Kidney (tissue), 14 donors: Measurements from ENCODE around the gene FAM120B. TPM values are rescaled to one million over a fixed set of nuclear protein-coding genes. Genes with fewer than 3 reads are reported as not detected.
A peak's percentile ranks its signal among the peaks of the same experiment; 100 is the strongest.

ENCODE experiments used
- DNase-seq, 5 donors: peaks; one replicate each; pipeline ENCODE4 v3.0.0-alpha.2; 2013 to 2020
- FAIRE-seq: peaks from 2 replicates; lab custom pipeline; 2012; peaks lifted over from hg19 to GRCh38; lab: Jason Lieb, UNC
- H3K27ac ChIP-seq, 2 donors: one replicate each; pipeline ENCODE4 v1.7.0; 2013; ENCODE audit warnings: low read depth in 2 of 2, low read length in 2 of 2, inconsistent platforms in 1 of 2
- H3K27me3 ChIP-seq: one replicate; pipeline ENCODE4 v1.7.1; 2013; ENCODE audit warnings: low read length, inconsistent platforms; ENCODE audit not compliant: control insufficient read depth, insufficient read depth
- H3K36me3 ChIP-seq, 3 donors: one replicate each; pipeline versions ENCODE4 v1.7.0 to v1.7.1; 2013; ENCODE audit warnings: low read length in 3 of 3, control low read depth in 1 of 3, inconsistent platforms in 1 of 3; ENCODE audit not compliant: insufficient read depth in 3 of 3, control insufficient read depth in 2 of 3
- H3K4me1 ChIP-seq, 3 donors: one replicate each; pipeline versions ENCODE4 v1.7.0 to v1.7.1; 2013; ENCODE audit warnings: low read length in 3 of 3, inconsistent platforms in 1 of 3, low read depth in 1 of 3; ENCODE audit not compliant: control insufficient read depth in 2 of 3, insufficient read depth in 2 of 3
- H3K4me3 ChIP-seq, 3 donors: one replicate each; pipeline versions ENCODE4 v1.7.0 to v1.8.1; 2013; ENCODE audit warnings: low read length in 3 of 3, control low read depth in 1 of 3, inconsistent platforms in 1 of 3
- H3K9ac ChIP-seq, 3 donors: one replicate each; pipeline versions ENCODE4 v1.7.0 to v1.7.1; 2013; ENCODE audit warnings: low read length in 3 of 3, control low read depth in 1 of 3, inconsistent platforms in 1 of 3
- H3K9me3 ChIP-seq, 3 donors: one replicate each; pipeline versions ENCODE4 v1.7.0 to v1.7.1; 2013; ENCODE audit warnings: low read length in 3 of 3, control low read depth in 1 of 3, inconsistent platforms in 1 of 3; ENCODE audit not compliant: control insufficient read depth in 2 of 3, insufficient read depth in 1 of 3
- CTCF ChIP-seq: IDR thresholded peaks from 3 replicates; pipeline ENCODE4 v1.5.1; 2012; ENCODE audit warnings: mild to moderate bottlenecking, moderate library complexity, borderline replicate concordance; ENCODE audit not compliant: insufficient read depth; ENCODE audit errors: extremely low read depth
- intact Hi-C: fragments of 100-400 bp; cut with DNase I; formaldehyde crosslinking; loops from one replicate; pipeline ENCODE4 v1.11.1; 2022
- polyA plus RNA-seq: library from polyadenylated mRNA; stranded (reverse); fragments of 350-450 nt; fragmentation: Illumina TruSeq; extraction: RNeasy Lipid Tissue Mini Kit (QIAGEN cat#74804); gene quantifications from one replicate; pipeline ENCODE4 v1.2.3, GENCODE V29; 2014; ENCODE audit warnings: low read depth, low replicate concordance; ENCODE audit not compliant: insufficient read depth
- total RNA-seq: library from RNA; stranded (reverse); fragmentation: NEBNext Ultra II Directional; extraction: Animal tissue kit (Norgen Biotek cat#: 25700); gene quantifications from one replicate; pipeline ENCODE4 v1.2.1, GENCODE V29; 2021
- donor health status: control.
- donor health status: control.
- donor health status: control.
- donor health status: control.
- donor health status: control.
- donor health status: DM: yes; HTN: yes; CAD: no.
- donor health status: Normal renal cell carcinoma (clear cell type).

FAM120B gene
- total and polyA plus RNA-seq, 2 donors from 2014 or later, result 16.5 to 34.8 TPM

- DNase-seq, result peak in 1 of 5 donors; percentile 27
- TF ChIP-seq CTCF, result no peak
- no peak overlapping the region for H3K27ac ChIP-seq
Observed at GRCh38 chr6:170444811-170445211, 138.3 kb downstream of the FAM120B start.

GRCh38 chr6:170445487-170445886, 138.9 kb downstream of the FAM120B start:
- Histone ChIP-seq H3K9me3 (no peaks in the 10 kb centered on the region), H3K4me3 (no peak overlapping the region), H3K27ac (no peak overlapping the region), H3K36me3 (no peaks in the 10 kb centered on the region), H3K27me3 (no peaks in the 10 kb centered on the region), H3K9ac (no peak overlapping the region), H3K4me1 (no peaks in the 10 kb centered on the region)
- intact Hi-C loops, result no loop called here
- DNase-seq (peak in 1 of 5 donors; percentile 22), FAIRE-seq (no peak)
- TF ChIP-seq CTCF, result no peak

More at GRCh38 chr6:170444811-170445211, 138.3 kb downstream of the FAM120B start:
- no peaks in the 10 kb centered on the region for H3K9me3 ChIP-seq
- FAIRE-seq, result no peak
- H3K4me3 ChIP-seq, result no peak overlapping the region
- H3K36me3 ChIP-seq, result no peaks in the 10 kb centered on the region
- no peak overlapping the region for H3K9ac ChIP-seq
- H3K27me3 ChIP-seq, result no peaks in the 10 kb centered on the region
- intact Hi-C loops, result no loop called here
- H3K4me1 ChIP-seq, result no peaks in the 10 kb centered on the region

- H3K9ac ChIP-seq, result no peak overlapping the region
- FAIRE-seq (no peak), DNase-seq (peak in 1 of 5 donors; percentile 31)
- H3K36me3 ChIP-seq, result no peaks in the 10 kb centered on the region
- no peak for TF ChIP-seq CTCF
- H3K27me3 ChIP-seq, result no peaks in the 10 kb centered on the region
- intact Hi-C loops, result no loop called here
- H3K4me3 ChIP-seq, result no peak overlapping the region
- no peaks in the 10 kb centered on the region for H3K9me3 ChIP-seq
- H3K4me1 ChIP-seq, result no peaks in the 10 kb centered on the region
- H3K27ac ChIP-seq, result no peak overlapping the region
Observed at GRCh38 chr6:170445971-170446370, 139.4 kb downstream of the FAM120B start.
